ENCODE measurements around the gene P4HA3.
A peak's percentile ranks its signal among the peaks of the same experiment; 100 is the strongest.

Gene P4HA3

GRCh38 chr11:74248469-74248868 is 63.0 kb downstream of the P4HA3 start:
- Mint-ChIP-seq H3K27me3 (no peaks in the 10 kb centered on the region), H3K4me3 (no peak overlapping the region), H3K27ac (ENCODE audit: low read depth) (no peak overlapping the region), H3K4me1 (no peaks in the 10 kb centered on the region), H3K9me3 (no peaks in the 10 kb centered on the region), H3K36me3 (ENCODE audit: insufficient read depth) (peaks cover 21% of the 10 kb centered on the region)
- ATAC-seq (replicated peaks; ENCODE audit: extremely low read depth, poor library complexity, severe bottlenecking): no peak
- no peak for DNase-seq (ENCODE audit: low spot score in 2 of 2)

GRCh38 chr11:74238243-74238642 is 73.2 kb downstream of the P4HA3 start:
- ATAC-seq (replicated peaks; ENCODE audit: extremely low read depth, poor library complexity, severe bottlenecking) (no peak), DNase-seq (ENCODE audit: low spot score in 2 of 2) (no peak)
- H3K4me1 Mint-ChIP-seq: no peaks in the 10 kb centered on the region
- H3K27me3 Mint-ChIP-seq: no peaks in the 10 kb centered on the region
- H3K9me3 Mint-ChIP-seq: no peaks in the 10 kb centered on the region
- H3K36me3 Mint-ChIP-seq (ENCODE audit: insufficient read depth): peaks cover 18% of the 10 kb centered on the region
- no peak overlapping the region for H3K4me3 Mint-ChIP-seq
- no peak overlapping the region for H3K27ac Mint-ChIP-seq (ENCODE audit: low read depth)

GRCh38 chr11:74237541-74237940 is 73.9 kb downstream of the P4HA3 start:
- ATAC-seq (replicated peaks; ENCODE audit: extremely low read depth, poor library complexity, severe bottlenecking): no peak
- Mint-ChIP-seq H3K9me3 (no peaks in the 10 kb centered on the region), H3K27ac (ENCODE audit: low read depth) (no peak overlapping the region), H3K4me3 (no peak overlapping the region), H3K27me3 (no peaks in the 10 kb centered on the region), H3K36me3 (ENCODE audit: insufficient read depth) (peaks cover 18% of the 10 kb centered on the region), H3K4me1 (no peaks in the 10 kb centered on the region)
- DNase-seq (ENCODE audit: low spot score in 2 of 2): no peak

GRCh38 chr11:74235121-74235520 is 76.3 kb downstream of the P4HA3 start:
- Mint-ChIP-seq H3K4me1 (peaks cover 7% of the 10 kb centered on the region), H3K27ac (ENCODE audit: low read depth) (no peak overlapping the region), H3K27me3 (no peaks in the 10 kb centered on the region), H3K36me3 (ENCODE audit: insufficient read depth) (peaks cover 16% of the 10 kb centered on the region), H3K9me3 (no peaks in the 10 kb centered on the region), H3K4me3 (no peak overlapping the region)
- ATAC-seq (replicated peaks; ENCODE audit: extremely low read depth, poor library complexity, severe bottlenecking): no peak
- no peak for DNase-seq (ENCODE audit: low spot score in 2 of 2)

GRCh38 chr11:74233683-74234082 is 77.8 kb downstream of the P4HA3 start:
- ATAC-seq (replicated peaks; ENCODE audit: extremely low read depth, poor library complexity, severe bottlenecking) (no peak), DNase-seq (ENCODE audit: low spot score in 2 of 2) (no peak)
- no peak overlapping the region for H3K4me3 Mint-ChIP-seq
- no peak overlapping the region for H3K27ac Mint-ChIP-seq (ENCODE audit: low read depth)
- H3K4me1 Mint-ChIP-seq: peaks cover 11% of the 10 kb centered on the region
- H3K27me3 Mint-ChIP-seq: no peaks in the 10 kb centered on the region
- H3K9me3 Mint-ChIP-seq: no peaks in the 10 kb centered on the region
- peaks cover 8% of the 10 kb centered on the region for H3K36me3 Mint-ChIP-seq (ENCODE audit: insufficient read depth)

- no peaks in the 10 kb centered on the region for H3K9me3 Mint-ChIP-seq
- ATAC-seq (replicated peaks; ENCODE audit: extremely low read depth, poor library complexity, severe bottlenecking): peak; percentile 77
- peaks cover 12% of the 10 kb centered on the region for H3K4me1 Mint-ChIP-seq
- no peaks in the 10 kb centered on the region for H3K27me3 Mint-ChIP-seq
- DNase-seq (ENCODE audit: low spot score in 2 of 2): no peak
- H3K36me3 Mint-ChIP-seq (ENCODE audit: insufficient read depth): peaks cover 7% of the 10 kb centered on the region
- H3K4me3 Mint-ChIP-seq: no peak overlapping the region
- H3K27ac Mint-ChIP-seq (ENCODE audit: low read depth): peak overlapping the region; percentile 16
These were observed 79.0 kb downstream of the P4HA3 start for GRCh38 chr11:74232311-74232950.

GRCh38 chr11:74226907-74227306 is 84.5 kb downstream of the P4HA3 start:
- ATAC-seq (replicated peaks; ENCODE audit: extremely low read depth, poor library complexity, severe bottlenecking) (no peak), DNase-seq (ENCODE audit: low spot score in 2 of 2) (no peak)
- H3K27me3 Mint-ChIP-seq: no peaks in the 10 kb centered on the region
- H3K4me1 Mint-ChIP-seq: peaks cover 7% of the 10 kb centered on the region
- H3K4me3 Mint-ChIP-seq: no peak overlapping the region
- H3K36me3 Mint-ChIP-seq (ENCODE audit: insufficient read depth): peaks cover 2% of the 10 kb centered on the region
- H3K9me3 Mint-ChIP-seq: no peaks in the 10 kb centered on the region
- peak overlapping the region; percentile 42 for H3K27ac Mint-ChIP-seq (ENCODE audit: low read depth)

GRCh38 chr11:74225565-74225964 is 85.9 kb downstream of the P4HA3 start:
- Mint-ChIP-seq H3K9me3 (no peaks in the 10 kb centered on the region), H3K27ac (ENCODE audit: low read depth) (no peak overlapping the region), H3K4me3 (no peak overlapping the region), H3K27me3 (no peaks in the 10 kb centered on the region), H3K36me3 (ENCODE audit: insufficient read depth) (no peaks in the 10 kb centered on the region), H3K4me1 (peaks cover 5% of the 10 kb centered on the region)
- DNase-seq (ENCODE audit: low spot score in 2 of 2): no peak
- no peak for ATAC-seq (replicated peaks; ENCODE audit: extremely low read depth, poor library complexity, severe bottlenecking)

GRCh38 chr11:74221816-74222215 is 89.6 kb downstream of the P4HA3 start:
- DNase-seq (ENCODE audit: low spot score in 2 of 2): no peak
- ATAC-seq (replicated peaks; ENCODE audit: extremely low read depth, poor library complexity, severe bottlenecking): no peak
- no peaks in the 10 kb centered on the region for H3K9me3 Mint-ChIP-seq
- no peaks in the 10 kb centered on the region for H3K4me1 Mint-ChIP-seq
- no peaks in the 10 kb centered on the region for H3K27me3 Mint-ChIP-seq
- no peak overlapping the region for H3K27ac Mint-ChIP-seq (ENCODE audit: low read depth)
- H3K36me3 Mint-ChIP-seq (ENCODE audit: insufficient read depth): no peaks in the 10 kb centered on the region
- H3K4me3 Mint-ChIP-seq: no peak overlapping the region

- H3K27ac Mint-ChIP-seq (ENCODE audit: low read depth): no peak overlapping the region
- H3K27me3 Mint-ChIP-seq: no peaks in the 10 kb centered on the region
- no peak for ATAC-seq (replicated peaks; ENCODE audit: extremely low read depth, poor library complexity, severe bottlenecking)
- peaks cover 2% of the 10 kb centered on the region for H3K36me3 Mint-ChIP-seq (ENCODE audit: insufficient read depth)
- H3K9me3 Mint-ChIP-seq: no peaks in the 10 kb centered on the region
- H3K4me3 Mint-ChIP-seq: no peak overlapping the region
- no peak for DNase-seq (ENCODE audit: low spot score in 2 of 2)
- no peaks in the 10 kb centered on the region for H3K4me1 Mint-ChIP-seq
These were observed 91.1 kb downstream of the P4HA3 start for GRCh38 chr11:74220376-74220775.
